ENCODE results near the gene ROBO2.

GRCh38 chr3:77271711-77272110 is 231.8 kb downstream of the ROBO2 start:
- TF ChIP-seq EP300 (IDR thresholded peaks at IDR 0.05) (no peak), POLR2AphosphoS5 (IDR thresholded peaks at IDR 0.05) (no peak), POLR2A (IDR thresholded peaks at IDR 0.05) (no peak)
- TF ChIP-seq, protein P1, sequence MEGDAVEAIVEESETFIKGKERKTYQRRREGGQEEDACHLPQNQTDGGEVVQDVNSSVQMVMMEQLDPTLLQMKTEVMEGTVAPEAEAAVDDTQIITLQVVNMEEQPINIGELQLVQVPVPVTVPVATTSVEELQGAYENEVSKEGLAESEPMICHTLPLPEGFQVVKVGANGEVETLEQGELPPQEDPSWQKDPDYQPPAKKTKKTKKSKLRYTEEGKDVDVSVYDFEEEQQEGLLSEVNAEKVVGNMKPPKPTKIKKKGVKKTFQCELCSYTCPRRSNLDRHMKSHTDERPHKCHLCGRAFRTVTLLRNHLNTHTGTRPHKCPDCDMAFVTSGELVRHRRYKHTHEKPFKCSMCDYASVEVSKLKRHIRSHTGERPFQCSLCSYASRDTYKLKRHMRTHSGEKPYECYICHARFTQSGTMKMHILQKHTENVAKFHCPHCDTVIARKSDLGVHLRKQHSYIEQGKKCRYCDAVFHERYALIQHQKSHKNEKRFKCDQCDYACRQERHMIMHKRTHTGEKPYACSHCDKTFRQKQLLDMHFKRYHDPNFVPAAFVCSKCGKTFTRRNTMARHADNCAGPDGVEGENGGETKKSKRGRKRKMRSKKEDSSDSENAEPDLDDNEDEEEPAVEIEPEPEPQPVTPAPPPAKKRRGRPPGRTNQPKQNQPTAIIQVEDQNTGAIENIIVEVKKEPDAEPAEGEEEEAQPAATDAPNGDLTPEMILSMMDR (IDR thresholded peaks at IDR 0.05), result no peak
